H1 (cell line): ENCODE results near the gene HS6ST3. TPM values are rescaled to one million over a fixed set of nuclear protein-coding genes. Genes with fewer than 3 reads are reported as not detected.

ENCODE experiments used
- CTCF ChIA-PET: fragments of 300-600 bp; sonication (Branson Sonifier 250); formaldehyde crosslinking; loops from one replicate; lab custom pipeline; 2021; ENCODE audit not compliant: partially characterized antibody; lab: Charles Lee
- POLR2A ChIA-PET: fragments of 300-600 bp; sonication (Branson Sonifier 250); formaldehyde crosslinking; loops from one replicate; lab custom pipeline; 2021; ENCODE audit warnings: inconsistent platforms; ENCODE audit not compliant: partially characterized antibody; lab: Charles Lee
- DNase-seq, 2 experiments: peaks; one replicate each; pipeline versions ENCODE4 v3.0.0 to v3.0.0-alpha.2; 2010 to 2022; ENCODE audit warnings: low spot score in 2 of 2, low read depth in 1 of 2, mixed read lengths in 1 of 2
- FAIRE-seq: peaks from 2 replicates; lab custom pipeline; 2011; peaks lifted over from hg19 to GRCh38; lab: Jason Lieb, UNC
- H2AFZ ChIP-seq: 2 replicates; pipeline ENCODE4 v1.8.1; 2012; ENCODE audit warnings: low read length, inconsistent platforms
- H2AK5ac ChIP-seq: 2 replicates; pipeline ENCODE4 v1.6.1; 2013; ENCODE audit warnings: low read depth, low read length
- H2BK120ac ChIP-seq: replicated peaks from 2 replicates; pipeline ENCODE3; 2013; ENCODE audit warnings: low read depth, low read length, inconsistent platforms
- H2BK12ac ChIP-seq: 2 replicates; pipeline ENCODE4 v1.6.1; 2013; ENCODE audit warnings: low read depth, low read length
- H2BK15ac ChIP-seq: 2 replicates; pipeline ENCODE4 v1.6.1; 2013; ENCODE audit warnings: low read length
- H2BK20ac ChIP-seq: 2 replicates; pipeline ENCODE4 v1.6.1; 2013; ENCODE audit warnings: low read length
- H2BK5ac ChIP-seq: 2 replicates; pipeline ENCODE4 v1.6.1; 2013; ENCODE audit warnings: low read depth, low read length
- H3K14ac ChIP-seq: 2 replicates; pipeline ENCODE4 v1.6.1; 2013; ENCODE audit warnings: inconsistent platforms; ENCODE audit not compliant: insufficient read length
- H3K18ac ChIP-seq: 2 replicates; pipeline ENCODE4 v1.6.1; 2013; ENCODE audit warnings: low read length; ENCODE audit errors: extremely low read depth
- H3K23ac ChIP-seq: 2 replicates; pipeline ENCODE4 v1.6.1; 2013; ENCODE audit warnings: inconsistent platforms; ENCODE audit not compliant: insufficient read length
- H3K23me2 ChIP-seq: 2 replicates; pipeline ENCODE4 v1.6.1; 2013; ENCODE audit warnings: low read depth, low read length
- H3K27ac ChIP-seq: 2 replicates; pipeline ENCODE4 v1.6.1; 2011; ENCODE audit warnings: low read depth, low read length, inconsistent platforms
- H3K27me3 ChIP-seq, 4 experiments: replicated peaks in 1 of 4; 1 replicate in 1 of 4; 2 replicates in 3 of 4; pipeline versions ENCODE4 v1.6.1 to v1.8.1; 2011 to 2013; ENCODE audit warnings: low read length in 3 of 4, mild to moderate bottlenecking in 3 of 4, inconsistent platforms in 2 of 4, mixed read lengths in 2 of 4, moderate library complexity in 1 of 4; ENCODE audit not compliant: control insufficient read depth in 3 of 4, insufficient read depth in 3 of 4; ENCODE audit errors: extremely low read depth in 1 of 4
- H3K36me3 ChIP-seq, 4 experiments: 2 replicates each; pipeline versions ENCODE4 v1.6.1 to v1.8.1; 2011 to 2013; ENCODE audit warnings: mild to moderate bottlenecking in 4 of 4, low read length in 3 of 4, moderate library complexity in 2 of 4, control low read depth in 1 of 4, inconsistent platforms in 1 of 4; ENCODE audit not compliant: insufficient read depth in 4 of 4, control insufficient read depth in 2 of 4
- H3K4ac ChIP-seq: replicated peaks from 2 replicates; pipeline ENCODE3; 2013; ENCODE audit warnings: low read length, low read depth, mixed read lengths, inconsistent platforms; ENCODE audit not compliant: insufficient read length
- H3K4me1 ChIP-seq, 4 experiments: replicated peaks in 1 of 4; 1 replicate in 1 of 4; 2 replicates in 3 of 4; pipeline versions ENCODE4 v1.6.1 to v1.8.1; 2011 to 2013; ENCODE audit warnings: low read length in 3 of 4, inconsistent platforms in 2 of 4, mixed read lengths in 1 of 4; ENCODE audit not compliant: insufficient read depth in 4 of 4, control insufficient read depth in 3 of 4
- H3K4me2 ChIP-seq, 2 experiments: 2 replicates each; pipeline versions ENCODE4 v1.6.1 to v1.8.1; 2011 to 2013; ENCODE audit warnings: low read depth in 2 of 2, low read length in 2 of 2, control low read depth in 1 of 2, inconsistent platforms in 1 of 2, mild to moderate bottlenecking in 1 of 2; ENCODE audit not compliant: insufficient read depth in 1 of 2
- H3K4me3 ChIP-seq, 4 experiments: fragments of 200-600, 300-600 bp in 1 of 4; sonication (generic), shearing (Covaris generic), sonication (Bioruptor Twin) in 1 of 4; 2 replicates each; pipeline versions ENCODE4 v1.5.1 to v1.8.1; 2011 to 2016; ENCODE audit warnings: low read length in 4 of 4, low read depth in 3 of 4, control low read depth in 2 of 4, inconsistent platforms in 2 of 4, mild to moderate bottlenecking in 2 of 4, mixed read lengths in 1 of 4, moderate library complexity in 1 of 4; ENCODE audit not compliant: insufficient read depth in 2 of 4; ENCODE audit errors: extremely low read depth in 1 of 4
- H3K56ac ChIP-seq: replicated peaks from 2 replicates; pipeline ENCODE3; 2013; ENCODE audit warnings: low read depth, mild to moderate bottlenecking, mixed read lengths, low read length, inconsistent platforms; ENCODE audit not compliant: insufficient read length
- H3K79me1 ChIP-seq: 2 replicates; pipeline ENCODE4 v1.6.1; 2013; ENCODE audit warnings: low read depth, low read length, control low read depth
- H3K79me2 ChIP-seq, 2 experiments: 2 replicates each; pipeline versions ENCODE4 v1.6.1 to v1.8.1; 2012 to 2013; ENCODE audit warnings: low read length in 2 of 2, mild to moderate bottlenecking in 2 of 2, inconsistent platforms in 1 of 2; ENCODE audit not compliant: insufficient read depth in 2 of 2, control insufficient read depth in 1 of 2
- H3K9ac ChIP-seq, 4 experiments: replicated peaks in 1 of 4; 1 replicate in 1 of 4; 2 replicates in 3 of 4; pipeline versions ENCODE4 v1.6.1 to v1.8.1; 2011 to 2013; ENCODE audit warnings: low read depth in 3 of 4, low read length in 3 of 4, control low read depth in 2 of 4, mild to moderate bottlenecking in 2 of 4, moderate library complexity in 2 of 4, inconsistent platforms in 1 of 4; ENCODE audit errors: extremely low read depth in 1 of 4
- H3K9me3 ChIP-seq, 2 experiments: 2 replicates each; pipeline versions ENCODE4 v1.6.1 to v1.8.1; 2012 to 2013; ENCODE audit warnings: mild to moderate bottlenecking in 2 of 2, moderate library complexity in 2 of 2, control low read depth in 1 of 2, inconsistent platforms in 1 of 2, low read depth in 1 of 2, low read length in 1 of 2, mixed read lengths in 1 of 2; ENCODE audit not compliant: insufficient read depth in 2 of 2
- H4K20me1 ChIP-seq, 2 experiments: replicated peaks in 1 of 2; 2 replicates each; pipeline versions ENCODE3 to v1.8.1; 2011 to 2013; ENCODE audit warnings: inconsistent platforms in 2 of 2, low read length in 2 of 2, mild to moderate bottlenecking in 1 of 2; ENCODE audit not compliant: insufficient read depth in 2 of 2, control insufficient read depth in 1 of 2
- H4K5ac ChIP-seq: 2 replicates; pipeline ENCODE4 v1.6.1; 2013; ENCODE audit warnings: low read length, low read depth, mixed read lengths, inconsistent platforms; ENCODE audit not compliant: insufficient read length
- H4K8ac ChIP-seq: 2 replicates; pipeline ENCODE4 v1.8.0; 2013; ENCODE audit warnings: mild to moderate bottlenecking, moderate library complexity, low read length, inconsistent platforms; ENCODE audit not compliant: insufficient read depth; ENCODE audit errors: extremely low read depth
- H4K91ac ChIP-seq: replicated peaks from 2 replicates; pipeline ENCODE3; 2013; ENCODE audit warnings: low read length, mixed read lengths, inconsistent platforms; ENCODE audit not compliant: insufficient read length
- ASH2L ChIP-seq: fragments of 200-600, 300-600 bp; sonication (generic); IDR thresholded peaks from one replicate; pipeline ENCODE4 v1.7.1; 2017; ENCODE audit warnings: low read length
- ATF3 ChIP-seq: IDR thresholded peaks from 2 replicates; pipeline ENCODE4 v1.6.1; 2011; ENCODE audit warnings: low read depth, mild to moderate bottlenecking, low read length; ENCODE audit not compliant: insufficient read depth
- CREB1 ChIP-seq: IDR thresholded peaks from 2 replicates; pipeline ENCODE4 v1.6.1; 2012; ENCODE audit warnings: inconsistent platforms
- CTBP2 ChIP-seq: IDR thresholded peaks from 2 replicates; pipeline ENCODE4 v1.7.0; 2011; ENCODE audit warnings: borderline replicate concordance, mild to moderate bottlenecking, moderate library complexity, mixed read lengths, low read length; ENCODE audit not compliant: insufficient read depth, insufficient read length
- CTCF ChIP-seq, 3 experiments: IDR thresholded peaks; 1 replicate in 2 of 3; 2 replicates in 1 of 3; pipeline versions ENCODE4 v1.5.1 to v1.6.1; 2011; ENCODE audit warnings: low read length in 3 of 3, mild to moderate bottlenecking in 3 of 3, inconsistent platforms in 2 of 3, low read depth in 1 of 3, moderate library complexity in 1 of 3; ENCODE audit not compliant: insufficient read depth in 1 of 3; ENCODE audit errors: control extremely low read depth in 1 of 3
- NRF1 ChIP-seq: IDR thresholded peaks from 2 replicates; pipeline ENCODE4 v1.6.1; 2011; ENCODE audit warnings: mild to moderate bottlenecking, low read depth, low read length, improper control_type of control experiment
- POLR2A ChIP-seq, 2 experiments: IDR thresholded peaks; 1 replicate in 1 of 2; 2 replicates in 1 of 2; pipeline ENCODE4 v1.6.1; 2011; ENCODE audit warnings: low read depth in 2 of 2, low read length in 2 of 2, mild to moderate bottlenecking in 2 of 2; ENCODE audit errors: control extremely low read depth in 1 of 2
- POLR2AphosphoS5 ChIP-seq: IDR thresholded peaks from 2 replicates; pipeline ENCODE4 v1.6.1; 2011; ENCODE audit warnings: low read depth, low read length
- RAD21 ChIP-seq, 2 experiments: IDR thresholded peaks in 1 of 2; conservative IDR thresholded peaks in 1 of 2; 2 replicates each; pipeline ENCODE4 v1.6.1; 2011; ENCODE audit warnings: low read depth in 2 of 2, low read length in 2 of 2, improper control_type of control experiment in 1 of 2, inconsistent platforms in 1 of 2, mild to moderate bottlenecking in 1 of 2, moderate library complexity in 1 of 2
- TBP ChIP-seq: IDR thresholded peaks from 2 replicates; pipeline ENCODE4 v1.6.1; 2011; ENCODE audit warnings: low read depth, low read length, improper control_type of control experiment
- ZNF274 ChIP-seq: IDR thresholded peaks from 2 replicates; pipeline ENCODE4 v1.7.0; 2012; ENCODE audit warnings: low read length, borderline replicate concordance; ENCODE audit errors: extremely low read depth
- WGBS, 2 experiments: shearing (Covaris generic) in 1 of 2; methylation state at CpG; one replicate each; pipeline versions ENCODE4 v1.1.6 to v1.1.7; 2013 to 2015; ENCODE audit warnings: low lambda C conversion rate in 2 of 2, mixed read lengths in 2 of 2, inconsistent platforms in 1 of 2, low coverage in 1 of 2, missing lambda C conversion rate in 1 of 2; ENCODE audit not compliant: insufficient replicate concordance in 2 of 2, insufficient coverage in 1 of 2, insufficient read length in 1 of 2; ENCODE audit errors: extremely low coverage in 1 of 2, missing lambda C conversion rate in 1 of 2; 5-methylcytosine and 5-hydroxymethylcytosine counted together
- polyA plus RNA-seq, 7 experiments: library from polyadenylated mRNA; depleted of rRNA in 3 of 7; stranded (reverse) in 5 of 7; unstranded in 2 of 7; fragments of >200 nt in 5 of 7; fragments of 200-250 nt in 2 of 7; gene quantifications; 1 replicate in 5 of 7; 2 replicates in 1 of 7; 4 replicates in 1 of 7; pipeline versions ENCODE4 v1.2.1 to v1.2.3, GENCODE V29; 2011 to 2013; ENCODE audit warnings: missing spikeins in 2 of 7, mixed read lengths in 2 of 7
- total RNA-seq: library from RNA; stranded (reverse); fragmentation: NEBNext Ultra II Directional; extraction: Animal tissue kit (Norgen Biotek cat#: 25700); gene quantifications from 2 replicates; pipeline ENCODE4 v1.2.1, GENCODE V29; 2021

The HS6ST3 gene
- total and polyA plus RNA-seq, 2 of the 8 experiments (the other 6 are each of a cell fraction or from before 2014, with no cell fraction given) = 0.45 to 1.2 TPM

GRCh38 chr13:96299235-96299634, 209.3 kb downstream of the HS6ST3 start:
- Histone ChIP-seq H4K5ac (no peak overlapping the region), H3K79me2 (no peaks in the 10 kb centered on the region), H3K4me3 (no peak overlapping the region), H4K8ac (no peak overlapping the region), H4K91ac (peak overlapping the region; percentile 75), H3K4me2 (no peak overlapping the region), H2BK120ac (peak overlapping the region; percentile 13), H3K23ac (no peak overlapping the region), H3K56ac (no peak overlapping the region), H3K9ac (no peak overlapping the region), H2BK20ac (peak overlapping the region; percentile 16; the same call in 1 of the 2 replicates), H2BK12ac (peak overlapping the region; percentile 18; the same call in 1 of the 2 replicates), H3K36me3 (no peaks in the 10 kb centered on the region), H2AFZ (no peak overlapping the region), H2BK5ac (no peak overlapping the region), H3K27me3 (peaks cover 0 to 1% (median 0%) of the 10 kb centered on the region in 4 experiments; a peak in 1 of 7 replicates), H2BK15ac (no peak overlapping the region), H3K23me2 (no peaks in the 10 kb centered on the region), H3K27ac (no peak overlapping the region), H2AK5ac (no peak overlapping the region), H4K20me1 (no peaks in the 10 kb centered on the region), H3K4ac (no peak overlapping the region), H3K79me1 (no peaks in the 10 kb centered on the region), H3K14ac (no peak overlapping the region), H3K18ac (0 out of 2 replicates have a peak overlapping the region, but pooled peaks have one; percentile 9), H3K4me1 (peaks cover 3 to 11% (median 8%) of the 10 kb centered on the region in 4 experiments; a peak in 5 of 7 replicates), H3K9me3 (no peaks in the 10 kb centered on the region)
- FAIRE-seq = no peak
- POLR2A ChIA-PET = no interaction called here
- WGBS, 2 experiments = 85% methylated on average over 4 of the region's 4 CpGs; no CpG with 5 or more reads in 1 of the 2 experiments
- no peak for DNase-seq
- CTCF ChIA-PET = no interaction called here
- TF ChIP-seq CREB1 = no peak
- TF ChIP-seq ASH2L = no peak
- TF ChIP-seq CTBP2 = no peak
- TF ChIP-seq ATF3 = no peak
- TF ChIP-seq TBP = no peak
- TF ChIP-seq CTCF (IDR thresholded peaks at IDR 0.05; ENCODE audit: control extremely low read depth in 1 of 3, insufficient read depth in 1 of 3, low read depth in 1 of 3, low read length in 3 of 3) = peak in 2 of 3 experiments; percentile 8 to 17; a peak in 2 of 4 replicates
- TF ChIP-seq POLR2A (IDR thresholded peaks at IDR 0.05; ENCODE audit: control extremely low read depth in 1 of 2, low read depth in 2 of 2, low read length in 2 of 2) = no peak
- no peak for TF ChIP-seq ZNF274
- TF ChIP-seq NRF1 = no peak
- TF ChIP-seq RAD21 (IDR thresholded peaks at IDR 0.05 in 1 of 2, conservative IDR thresholded peaks at IDR 0.05 in 1 of 2; ENCODE audit: low read depth in 2 of 2, low read length in 2 of 2) = peak in 1 of 2 experiments; percentile 16; a peak in 2 of 4 replicates
- no peak for TF ChIP-seq POLR2AphosphoS5
